GM23338 (cell line): Measurements from ENCODE around the gene TRMT44. TPM values are rescaled to one million over a fixed set of nuclear protein-coding genes. Genes with fewer than 3 reads are reported as not detected.

Experiments
- ATAC-seq: fragments of 200-7000 bp; cut with Tn5 transposase; 3 replicates; pipeline ENCODE4 v1.9.1; 2020
- DNase-seq: peaks from one replicate; pipeline ENCODE4 v3.0.0-alpha.2; 2015; ENCODE audit warnings: low spot score
- H2AFZ ChIP-seq: fragments of 200-600 bp; sonication (generic); 2 replicates; pipeline ENCODE4 v1.8.0; 2016; ENCODE audit warnings: antibody characterized with exemption, mild to moderate bottlenecking, moderate library complexity
- H3F3A ChIP-seq: fragments of 200-600 bp; sonication (generic); replicated peaks from 2 replicates; pipeline ENCODE4 v1.8.0; 2017; ENCODE audit warnings: antibody characterized with exemption, mixed run types, low read depth
- H3K27ac ChIP-seq: fragments of 200-600 bp; sonication (generic); 2 replicates; pipeline ENCODE4 v1.6.1; 2016; ENCODE audit warnings: low read depth
- H3K27me3 ChIP-seq: fragments of 200-600 bp; sonication (generic); 2 replicates; pipeline ENCODE4 v1.8.0; 2016; ENCODE audit warnings: mild to moderate bottlenecking, mixed run types, moderate library complexity; ENCODE audit not compliant: insufficient read depth
- H3K36me3 ChIP-seq: fragments of 200-600 bp; sonication (generic); 2 replicates; pipeline ENCODE4 v1.8.0; 2016; ENCODE audit warnings: mild to moderate bottlenecking; ENCODE audit not compliant: insufficient read depth
- H3K4me1 ChIP-seq: fragments of 200-600 bp; sonication (generic); 2 replicates; pipeline ENCODE4 v1.8.0; 2016; ENCODE audit warnings: mild to moderate bottlenecking, moderate library complexity; ENCODE audit not compliant: insufficient read depth
- H3K4me2 ChIP-seq: fragments of 200-600 bp; sonication (generic); 2 replicates; pipeline ENCODE4 v1.7.1; 2017; ENCODE audit warnings: mixed run types
- H3K4me3 ChIP-seq: fragments of 200-600 bp; sonication (generic); 2 replicates; pipeline ENCODE4 v1.6.1; 2016; ENCODE audit warnings: mixed run types
- H3K79me2 ChIP-seq: fragments of 200-600 bp; sonication (generic); replicated peaks from 2 replicates; pipeline ENCODE4 v1.8.0; 2017; ENCODE audit warnings: mild to moderate bottlenecking; ENCODE audit not compliant: insufficient read depth
- H3K9me2 ChIP-seq: fragments of 200-600 bp; sonication (generic); 2 replicates; pipeline ENCODE4 v1.8.0; 2017; ENCODE audit not compliant: insufficient read depth
- H4K20me1 ChIP-seq: fragments of 200-600 bp; sonication (generic); replicated peaks from 2 replicates; pipeline ENCODE4 v1.8.0; 2017; ENCODE audit warnings: mild to moderate bottlenecking; ENCODE audit not compliant: insufficient read depth
- H3K27ac Mint-ChIP-seq: 2 replicates; pipeline ENCODE4 v1.8.0; 2020; ENCODE audit warnings: inconsistent platforms, mild to moderate bottlenecking, moderate library complexity, mixed read lengths
- H3K27me3 Mint-ChIP-seq: 3 replicates; pipeline ENCODE4 v1.8.0; 2022; ENCODE audit warnings: low read depth, mild to moderate bottlenecking, moderate library complexity, mixed read lengths, inconsistent platforms; ENCODE audit not compliant: insufficient read depth, poor library complexity
- H3K36me3 Mint-ChIP-seq: 3 replicates; pipeline ENCODE4 v1.8.0; 2021; ENCODE audit warnings: low read depth, mild to moderate bottlenecking, inconsistent platforms, moderate library complexity, mixed read lengths
- H3K4me1 Mint-ChIP-seq: 3 replicates; pipeline ENCODE4 v1.8.0; 2020; ENCODE audit warnings: mild to moderate bottlenecking, inconsistent platforms, mixed read lengths
- H3K4me3 Mint-ChIP-seq: 3 replicates; pipeline ENCODE4 v1.8.0; 2021; ENCODE audit warnings: moderate library complexity, mild to moderate bottlenecking, inconsistent platforms, mixed read lengths
- H3K9me3 Mint-ChIP-seq: 3 replicates; pipeline ENCODE4 v1.8.0; 2020; ENCODE audit warnings: moderate library complexity, mild to moderate bottlenecking, inconsistent platforms, mixed read lengths
- CREB1 ChIP-seq: fragments of 250-450 bp; sonication (Bioruptor Pico); IDR thresholded peaks from 2 replicates; pipeline ENCODE4 v1.5.0; 2020; ENCODE audit warnings: low read depth, mild to moderate bottlenecking, moderate library complexity
- CTCF ChIP-seq, 2 experiments: fragments of 200-600 bp in 1 of 2; sonication (generic) in 1 of 2; conservative IDR thresholded peaks; 2 replicates each; pipeline versions ENCODE4 v1.5.1 to v1.6.1; 2016 to 2017; ENCODE audit warnings: antibody characterized with exemption in 2 of 2, low read depth in 2 of 2, mild to moderate bottlenecking in 2 of 2, moderate library complexity in 1 of 2
- ETS1 ChIP-seq: IDR thresholded peaks from 2 replicates; pipeline ENCODE4 v1.6.1; 2016; ENCODE audit warnings: antibody characterized with exemption
- EZH2 ChIP-seq: fragments of 200-600 bp; sonication (generic); IDR thresholded peaks from one replicate; pipeline ENCODE4 v1.8.0; 2017; ENCODE audit warnings: antibody characterized with exemption, mild to moderate bottlenecking, low read depth; ENCODE audit not compliant: unreplicated experiment
- EZH2phosphoT487 ChIP-seq: fragments of 200-600 bp; sonication (generic); IDR thresholded peaks from one replicate; pipeline ENCODE4 v1.8.1; 2018; ENCODE audit warnings: antibody characterized with exemption; ENCODE audit not compliant: unreplicated experiment
- JUNB ChIP-seq: IDR thresholded peaks from one replicate; pipeline ENCODE4 v1.6.1; 2016; ENCODE audit warnings: antibody characterized with exemption; ENCODE audit not compliant: unreplicated experiment
- NANOG ChIP-seq: IDR thresholded peaks from 2 replicates; pipeline ENCODE4 v1.6.1; 2016; ENCODE audit warnings: antibody characterized with exemption, borderline replicate concordance
- POLR2AphosphoS5 ChIP-seq: IDR thresholded peaks from 2 replicates; pipeline ENCODE4 v1.6.1; 2016; ENCODE audit warnings: antibody characterized with exemption, low read depth
- STAT1 ChIP-seq: IDR thresholded peaks from one replicate; pipeline ENCODE4 v1.6.1; 2016; ENCODE audit warnings: antibody characterized with exemption; ENCODE audit not compliant: unreplicated experiment
- ZNF331 ChIP-seq: fragments of 250-450 bp; sonication (Bioruptor Pico); IDR thresholded peaks from 2 replicates; pipeline ENCODE4 v1.5.0; 2020; ENCODE audit warnings: low read depth, mild to moderate bottlenecking, moderate library complexity
- ZNF462 ChIP-seq: fragments of 250-450 bp; sonication (Bioruptor Pico); IDR thresholded peaks from 2 replicates; pipeline ENCODE4 v1.5.0; 2020; ENCODE audit warnings: mild to moderate bottlenecking, moderate library complexity
- polyA plus RNA-seq: library from polyadenylated mRNA; unstranded; fragments of >200 nt; fragmentation: Nextera tagmentation; extraction: Ambion mirVana; gene quantifications from 2 replicates; pipeline ENCODE4 v1.2.1, GENCODE V29; 2016
- total RNA-seq: library from RNA; depleted of rRNA; stranded (reverse); fragments of >200 nt; shearing (Covaris generic); gene quantifications from 2 replicates; pipeline ENCODE4 v1.2.3, GENCODE V29; 2014

The TRMT44 gene
- total and polyA plus RNA-seq, 2 experiments from 2014 or later = 10.3 to 49.8 TPM

- H3F3A ChIP-seq = no peaks in the 10 kb centered on the region
- Mint-ChIP-seq H3K27me3 (peaks cover 11% of the 10 kb centered on the region), H3K4me1 (peaks cover 34% of the 10 kb centered on the region), H3K27ac (no peak overlapping the region), H3K4me3 (peak overlapping the region; percentile 84), H3K9me3 (peaks cover 15% of the 10 kb centered on the region), H3K36me3 (peaks cover 8% of the 10 kb centered on the region; the same call in 1 of the 3 replicates)
- H4K20me1 ChIP-seq = peaks cover 32% of the 10 kb centered on the region
- H2AFZ ChIP-seq = no peak overlapping the region
- no peaks in the 10 kb centered on the region for H3K27me3 ChIP-seq
- H3K4me3 ChIP-seq = peak overlapping the region; percentile 58; the same call in 1 of the 2 replicates
- H3K4me2 ChIP-seq = peak overlapping the region; percentile 98
- peaks cover 67% of the 10 kb centered on the region for H3K79me2 ChIP-seq
- DNase-seq = peak; percentile 30
- H3K9me2 ChIP-seq = no peaks in the 10 kb centered on the region
- no peak for ATAC-seq
- peaks cover 18% of the 10 kb centered on the region for H3K4me1 ChIP-seq
- H3K27ac ChIP-seq = no peak overlapping the region
- H3K36me3 ChIP-seq = no peaks in the 10 kb centered on the region
- TF ChIP-seq EZH2phosphoT487 (no peak), CTCF (conservative IDR thresholded peaks at IDR 0.05; ENCODE audit: low read depth in 2 of 2) (no peak), ETS1 (no peak), ZNF331 (CRISPR knock-in tag) (no peak), CREB1 (CRISPR knock-in tag) (no peak), EZH2 (no peak)
These were observed 2.2 kb downstream of the TRMT44 start for GRCh38 chr4:8442596-8443358.

GRCh38 chr4:8443801-8444200, 3.2 kb downstream of the TRMT44 start:
- Mint-ChIP-seq H3K4me3 (no peak overlapping the region), H3K27ac (no peak overlapping the region), H3K4me1 (peaks cover 29% of the 10 kb centered on the region), H3K9me3 (peaks cover 15% of the 10 kb centered on the region), H3K27me3 (peaks cover 11% of the 10 kb centered on the region), H3K36me3 (peaks cover 15% of the 10 kb centered on the region; the same call in 1 of the 3 replicates)
- DNase-seq (no peak), ATAC-seq (no peak)
- H3K4me1 ChIP-seq = peaks cover 10% of the 10 kb centered on the region; the same call in 1 of the 2 replicates
- H3F3A ChIP-seq = no peaks in the 10 kb centered on the region
- no peak overlapping the region for H3K27ac ChIP-seq
- H3K79me2 ChIP-seq = peaks cover 67% of the 10 kb centered on the region
- H4K20me1 ChIP-seq = peaks cover 32% of the 10 kb centered on the region
- H2AFZ ChIP-seq = no peak overlapping the region
- no peak overlapping the region for H3K4me2 ChIP-seq
- no peaks in the 10 kb centered on the region for H3K36me3 ChIP-seq
- H3K4me3 ChIP-seq = no peak overlapping the region
- H3K9me2 ChIP-seq = no peaks in the 10 kb centered on the region
- no peaks in the 10 kb centered on the region for H3K27me3 ChIP-seq
- TF ChIP-seq CREB1 (CRISPR knock-in tag) = no peak
- no peak for TF ChIP-seq ZNF462 (CRISPR knock-in tag)
- no peak for TF ChIP-seq POLR2AphosphoS5
- no peak for TF ChIP-seq JUNB
- no peak for TF ChIP-seq EZH2phosphoT487
- no peak for TF ChIP-seq STAT1
- TF ChIP-seq NANOG = no peak
